ENCODE results near the gene DEFB118.

DEFB118 gene

GRCh38 chr20:31390490-31390889 lies 22.1 kb downstream of the DEFB118 start, which contains the start of gene DEFB119:
Gene DEFB119, minus strand, starts transcription at chr20:31390590. Its CDS starts 107 bp downstream, at chr20:31390483.
- no peak for TF ChIP-seq CTCF (conservative IDR thresholded peaks at IDR 0.05; ENCODE audit: low read depth, low read length)
- no peak for DNase-seq (ENCODE audit: low read depth)
- H3K4me3 ChIP-seq (ENCODE audit: low read length), result no peak within 1 kb of the TSS

- no peak for TF ChIP-seq CTCF (conservative IDR thresholded peaks at IDR 0.05; ENCODE audit: low read depth, low read length)
- no peak overlapping the region for H3K4me3 ChIP-seq (ENCODE audit: low read length)
- DNase-seq (ENCODE audit: low read depth), result no peak
These were observed 24.4 kb downstream of the DEFB118 start for GRCh38 chr20:31392836-31393235.

- no peak for TF ChIP-seq CTCF (conservative IDR thresholded peaks at IDR 0.05; ENCODE audit: low read depth, low read length)
- no peak for DNase-seq (ENCODE audit: low read depth)
- no peak overlapping the region for H3K4me3 ChIP-seq (ENCODE audit: low read length)
These were observed 26.5 kb downstream of the DEFB118 start for GRCh38 chr20:31394900-31395299.

- TF ChIP-seq CTCF (conservative IDR thresholded peaks at IDR 0.05; ENCODE audit: low read depth, low read length), result no peak
- no peak overlapping the region for H3K4me3 ChIP-seq (ENCODE audit: low read length)
- DNase-seq (ENCODE audit: low read depth), result no peak
These were observed 35.5 kb downstream of the DEFB118 start for GRCh38 chr20:31403886-31404285.

- no peak for DNase-seq (ENCODE audit: low read depth)
- no peak for TF ChIP-seq CTCF (conservative IDR thresholded peaks at IDR 0.05; ENCODE audit: low read depth, low read length)
- no peak within 1 kb of the TSS for H3K4me3 ChIP-seq (ENCODE audit: low read length)
These were observed 37.7 kb downstream of the DEFB118 start, which contains the start of gene DEFB121 for GRCh38 chr20:31406115-31406514. Gene DEFB121, minus strand, starts transcription at chr20:31406215. Its CDS starts 63 bp downstream, at chr20:31406152.

GRCh38 chr20:31410011-31410410 lies 41.6 kb downstream of the DEFB118 start:
- no peak overlapping the region for H3K4me3 ChIP-seq (ENCODE audit: low read length)
- no peak for TF ChIP-seq CTCF (conservative IDR thresholded peaks at IDR 0.05; ENCODE audit: low read depth, low read length)
- DNase-seq (ENCODE audit: low read depth), result no peak

GRCh38 chr20:31414381-31414780 lies 46.0 kb downstream of the DEFB118 start:
- no peak for TF ChIP-seq CTCF (conservative IDR thresholded peaks at IDR 0.05; ENCODE audit: low read depth, low read length)
- no peak overlapping the region for H3K4me3 ChIP-seq (ENCODE audit: low read length)
- no peak for DNase-seq (ENCODE audit: low read depth)
